OCI-LY3 (cell line): ENCODE data around the gene ANKS1B.

Experiments used
- CTCF ChIP-seq: fragments of 200-600, 300-600 bp; sonication (generic); IDR thresholded peaks from 2 replicates; pipeline ENCODE4 v1.5.1; 2014; ENCODE audit warnings: antibody characterized with exemption, low read length, low read depth
- EZH2phosphoT487 ChIP-seq: fragments of 200-600 bp; shearing (Covaris generic); IDR thresholded peaks from 2 replicates; pipeline ENCODE4 v1.6.1; 2018; ENCODE audit warnings: antibody characterized with exemption, mixed run types, low read depth

- no peak for TF ChIP-seq CTCF
- no peak for TF ChIP-seq EZH2phosphoT487
Observed at GRCh38 chr12:99627459-99627858, 357.3 kb downstream of the ANKS1B start.
